Subcutaneous adipose tissue (tissue), 4 donors: Measurements from ENCODE around the gene CERS6. TPM values are rescaled to one million over a fixed set of nuclear protein-coding genes. Genes with fewer than 3 reads are reported as not detected.

Experiments
- total RNA-seq, 4 donors: library from RNA; depleted of rRNA; stranded (reverse); fragments of >200 nt; gene quantifications; one replicate each; pipeline ENCODE4 v1.1.0, GENCODE V29; 2016
- TF ChIP-seq, protein P1 (sequence below): fragments of 450-650 bp; IDR thresholded peaks from one replicate; pipeline ENCODE4 v1.5.1; 2016; ENCODE audit warnings: low read depth, mild to moderate bottlenecking, control low read depth, antibody characterized with exemption, moderate library complexity

The CERS6 gene
- total RNA-seq, 4 donors from 2014 or later, result 51.7 to 77.1 (median 59.3) TPM

DNA sequence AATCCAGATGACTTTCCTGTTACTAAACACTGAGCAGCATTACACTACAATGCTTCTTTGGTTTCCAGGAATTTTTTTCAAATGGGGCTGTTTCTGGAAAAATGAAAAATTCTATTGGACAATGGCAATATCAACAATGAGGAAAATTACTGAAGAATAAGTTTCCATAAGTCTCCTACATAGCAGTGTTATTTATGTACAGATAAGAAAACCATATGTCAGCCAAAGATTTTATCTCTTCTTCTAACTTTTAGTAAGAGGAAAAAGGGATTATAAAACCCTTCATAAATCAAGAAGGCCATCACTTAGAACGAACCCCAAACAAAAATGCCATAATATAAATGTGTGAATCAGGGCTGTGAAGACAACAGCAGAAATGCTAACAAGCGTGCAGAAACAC is 314.7 kb downstream of the CERS6 start:
- TF ChIP-seq, protein P1, sequence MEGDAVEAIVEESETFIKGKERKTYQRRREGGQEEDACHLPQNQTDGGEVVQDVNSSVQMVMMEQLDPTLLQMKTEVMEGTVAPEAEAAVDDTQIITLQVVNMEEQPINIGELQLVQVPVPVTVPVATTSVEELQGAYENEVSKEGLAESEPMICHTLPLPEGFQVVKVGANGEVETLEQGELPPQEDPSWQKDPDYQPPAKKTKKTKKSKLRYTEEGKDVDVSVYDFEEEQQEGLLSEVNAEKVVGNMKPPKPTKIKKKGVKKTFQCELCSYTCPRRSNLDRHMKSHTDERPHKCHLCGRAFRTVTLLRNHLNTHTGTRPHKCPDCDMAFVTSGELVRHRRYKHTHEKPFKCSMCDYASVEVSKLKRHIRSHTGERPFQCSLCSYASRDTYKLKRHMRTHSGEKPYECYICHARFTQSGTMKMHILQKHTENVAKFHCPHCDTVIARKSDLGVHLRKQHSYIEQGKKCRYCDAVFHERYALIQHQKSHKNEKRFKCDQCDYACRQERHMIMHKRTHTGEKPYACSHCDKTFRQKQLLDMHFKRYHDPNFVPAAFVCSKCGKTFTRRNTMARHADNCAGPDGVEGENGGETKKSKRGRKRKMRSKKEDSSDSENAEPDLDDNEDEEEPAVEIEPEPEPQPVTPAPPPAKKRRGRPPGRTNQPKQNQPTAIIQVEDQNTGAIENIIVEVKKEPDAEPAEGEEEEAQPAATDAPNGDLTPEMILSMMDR, result no peak

DNA sequence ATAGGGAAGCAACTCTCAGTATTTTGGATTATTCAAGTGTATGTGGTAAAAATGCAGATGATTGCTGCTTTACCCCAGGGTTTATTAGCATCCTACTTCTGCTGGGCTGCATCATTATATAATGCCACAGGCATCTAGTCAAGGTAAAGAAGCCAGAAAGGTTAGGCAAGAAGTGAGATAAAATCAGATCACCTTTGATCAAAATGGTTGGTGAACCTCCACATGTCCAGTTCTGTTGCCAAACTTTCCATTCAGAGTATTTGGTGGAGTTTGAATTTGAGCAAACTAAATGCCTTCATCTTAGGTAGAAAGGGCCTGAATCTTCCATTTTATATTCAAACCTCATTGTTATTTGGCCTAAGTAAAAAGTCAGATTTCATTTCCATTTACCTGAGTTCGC is 316.6 kb downstream of the CERS6 start:
- TF ChIP-seq, protein P1, result no peak

DNA sequence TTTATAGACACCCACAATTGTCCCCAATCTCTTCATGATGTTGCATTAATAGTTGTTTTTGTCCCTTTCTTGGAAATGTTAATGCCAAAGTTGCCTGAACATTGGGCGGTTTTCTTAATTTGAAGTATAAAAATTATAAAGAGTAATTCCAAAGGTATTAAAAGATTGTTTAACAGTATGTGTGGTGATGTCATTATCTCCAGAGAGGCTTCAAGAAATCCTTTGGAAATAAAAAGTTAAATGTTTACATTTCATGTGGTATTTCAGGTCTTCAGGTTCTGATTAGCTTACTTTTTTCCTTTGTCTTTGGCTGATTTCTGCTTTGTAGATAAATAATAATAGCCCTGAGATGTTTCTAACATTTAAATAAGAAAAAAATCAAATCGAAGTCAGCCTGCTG is 317.1 kb downstream of the CERS6 start:
- TF ChIP-seq, protein P1, result no peak

DNA sequence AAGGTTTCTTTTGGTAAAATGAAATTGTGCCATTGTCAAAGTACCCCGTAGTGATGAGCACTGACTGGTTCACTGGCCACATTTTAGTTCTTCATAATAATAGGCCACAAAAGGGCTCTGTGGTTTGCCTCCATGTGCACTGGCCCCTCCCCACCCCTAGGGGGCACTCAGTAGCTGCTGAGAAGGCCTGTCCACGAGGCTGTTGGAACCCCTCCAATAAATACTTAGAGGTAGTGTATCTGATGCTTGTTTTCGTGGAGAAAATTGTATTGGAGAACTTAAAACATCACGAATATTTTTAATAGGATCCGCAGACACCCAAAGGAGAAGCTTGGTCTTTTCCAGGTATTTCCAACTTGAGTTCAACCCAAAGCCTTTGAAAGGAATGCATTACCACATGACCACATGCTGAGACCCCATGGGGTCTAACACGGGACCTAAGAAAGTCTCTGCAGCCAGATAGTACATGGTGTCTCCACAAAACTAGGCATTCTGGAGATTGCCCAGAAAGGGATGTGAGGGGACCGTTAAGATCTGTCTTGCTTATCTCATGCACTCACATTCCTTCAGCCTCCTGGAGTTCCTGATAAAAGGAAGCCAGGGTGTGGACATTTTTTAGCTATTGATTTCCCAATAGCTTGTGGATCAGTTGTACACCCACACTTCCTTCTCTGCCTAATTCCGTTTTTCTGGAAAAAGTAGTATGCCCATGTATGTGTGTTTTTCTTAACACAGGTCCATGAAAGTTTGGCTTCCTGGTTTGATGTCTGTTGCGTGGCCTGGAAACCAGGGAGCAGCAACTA is 317.8 kb downstream of the CERS6 start:
- TF ChIP-seq, protein P1, result no peak

DNA sequence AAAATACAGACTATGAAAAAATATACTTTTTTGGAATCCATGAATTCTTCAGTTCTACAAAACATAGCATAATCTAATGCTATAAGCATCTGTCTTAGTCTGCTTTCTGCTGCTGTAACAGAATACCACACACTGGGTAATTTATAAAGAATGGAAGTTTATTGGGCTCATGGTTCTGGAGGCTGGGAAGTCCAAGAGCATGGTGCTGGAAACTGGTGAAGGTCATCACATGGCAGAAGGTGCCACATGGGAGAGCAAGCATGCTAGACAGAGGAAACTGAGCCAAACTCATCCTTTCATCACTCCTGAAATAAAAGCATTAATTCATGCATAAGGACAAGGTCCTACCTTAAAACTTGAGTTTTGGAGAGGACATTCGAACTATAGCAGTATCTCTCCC is 319.8 kb downstream of the CERS6 start:
- TF ChIP-seq, protein P1, result no peak

DNA sequence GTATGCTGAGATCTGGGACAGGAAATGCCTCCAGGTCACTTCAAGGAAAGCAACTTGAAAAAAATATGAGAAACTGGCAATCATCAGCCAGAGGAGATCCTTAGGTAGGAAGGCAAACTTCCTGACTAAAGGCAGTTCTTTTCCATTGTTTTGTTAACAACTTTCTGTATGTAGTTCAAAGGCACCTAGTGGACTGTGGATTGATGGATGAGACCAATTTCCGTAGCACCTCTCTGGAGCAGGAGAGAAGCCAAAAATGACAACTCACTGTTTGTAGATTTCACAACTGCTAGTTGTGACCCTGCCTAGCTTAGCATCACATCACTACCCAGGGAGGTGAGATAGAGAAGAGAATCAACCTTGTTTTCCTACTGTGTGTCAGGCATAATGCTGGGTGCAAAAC is 324.6 kb downstream of the CERS6 start:
- TF ChIP-seq, protein P1, result no peak

DNA sequence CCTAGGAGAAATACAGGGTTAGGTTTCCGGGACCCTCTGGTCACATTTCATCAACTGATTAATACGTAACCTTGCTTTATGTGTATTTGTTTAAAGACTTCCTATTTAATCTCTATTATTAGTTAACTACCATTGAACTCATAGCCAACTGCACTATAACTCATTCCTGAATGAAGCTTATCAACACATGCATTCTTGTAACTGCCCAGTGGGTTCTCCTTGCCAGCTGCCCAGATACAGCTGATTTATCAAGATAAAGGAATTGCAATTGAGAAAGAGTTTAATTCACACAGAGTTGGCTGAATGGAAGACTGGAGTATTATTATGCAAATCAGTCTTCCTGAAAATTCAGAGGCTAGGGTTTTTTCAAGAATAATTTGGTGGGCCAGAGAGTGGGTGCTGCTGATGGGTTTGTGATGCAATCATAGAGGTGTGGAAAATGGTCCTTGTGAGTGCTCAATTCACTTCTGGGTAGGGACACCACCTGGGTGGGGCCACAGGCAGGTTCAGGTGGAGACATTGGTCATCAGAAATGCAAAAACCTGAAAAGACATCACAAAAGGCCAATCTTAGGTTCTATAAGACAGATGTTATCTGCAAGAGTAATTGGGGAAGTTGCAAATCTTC is 325.2 kb downstream of the CERS6 start:
- TF ChIP-seq, protein P1, result no peak
